GM10266 (cell line): ENCODE data around the gene SRRM1.
"Not testable (repeated sequence)": the region's sequence is repeated elsewhere in the genome, so short reads cannot be mapped to it uniquely, and the experiment has no call there.

ENCODE experiments used
- DNase-seq: peaks from one replicate; pipeline ENCODE4 v3.0.0; 2012; ENCODE audit errors: extremely low spot score
- TF ChIP-seq, protein P1 (sequence below): IDR thresholded peaks from 2 replicates; pipeline ENCODE4 v1.5.1; 2012; ENCODE audit warnings: mild to moderate bottlenecking, low read depth; ENCODE audit not compliant: control insufficient read depth, insufficient read depth; ENCODE audit errors: missing control alignments

Gene SRRM1

DNA sequence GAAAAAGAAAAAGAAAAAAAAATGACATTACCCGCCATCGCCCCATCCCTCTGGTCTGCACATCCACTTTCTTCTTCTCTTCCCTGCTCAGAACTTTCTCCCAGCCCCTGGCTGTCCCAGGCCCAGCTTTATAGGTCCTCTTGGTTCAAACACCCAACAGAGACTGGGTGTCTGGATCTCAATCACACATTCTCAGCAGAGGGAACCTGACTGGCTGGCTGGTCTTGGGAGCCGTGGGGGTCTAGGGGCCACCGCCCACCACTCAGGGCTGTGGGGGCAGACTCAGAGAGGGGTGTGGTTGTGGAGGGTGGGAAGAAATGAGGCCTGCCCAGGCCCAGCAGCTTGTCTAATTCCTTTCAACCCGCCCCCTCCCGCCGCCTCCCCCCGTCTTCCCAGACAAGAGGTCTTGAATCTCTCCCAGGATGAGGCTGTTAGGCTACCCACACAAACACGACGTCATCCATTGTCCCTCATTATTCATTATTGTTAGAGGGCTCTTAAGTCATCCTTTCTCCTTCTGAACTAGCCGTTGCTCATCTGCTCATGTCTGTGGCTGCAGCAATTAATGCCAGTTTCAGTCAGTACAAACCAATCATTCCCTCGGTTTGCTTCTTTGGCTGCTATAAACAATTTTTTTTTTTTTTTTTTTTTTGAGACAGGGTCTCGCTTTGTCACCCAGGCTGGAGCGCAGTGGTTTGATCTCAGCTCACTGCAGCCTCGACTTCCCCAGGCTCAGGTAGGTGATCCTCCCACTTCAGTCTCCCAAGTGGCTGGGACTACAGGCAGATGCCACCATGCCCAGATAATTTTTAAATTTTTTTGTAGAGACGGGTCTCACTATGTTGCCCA, 61.5 kb downstream of the SRRM1 start:
- no peak for DNase-seq
- TF ChIP-seq, protein P1, sequence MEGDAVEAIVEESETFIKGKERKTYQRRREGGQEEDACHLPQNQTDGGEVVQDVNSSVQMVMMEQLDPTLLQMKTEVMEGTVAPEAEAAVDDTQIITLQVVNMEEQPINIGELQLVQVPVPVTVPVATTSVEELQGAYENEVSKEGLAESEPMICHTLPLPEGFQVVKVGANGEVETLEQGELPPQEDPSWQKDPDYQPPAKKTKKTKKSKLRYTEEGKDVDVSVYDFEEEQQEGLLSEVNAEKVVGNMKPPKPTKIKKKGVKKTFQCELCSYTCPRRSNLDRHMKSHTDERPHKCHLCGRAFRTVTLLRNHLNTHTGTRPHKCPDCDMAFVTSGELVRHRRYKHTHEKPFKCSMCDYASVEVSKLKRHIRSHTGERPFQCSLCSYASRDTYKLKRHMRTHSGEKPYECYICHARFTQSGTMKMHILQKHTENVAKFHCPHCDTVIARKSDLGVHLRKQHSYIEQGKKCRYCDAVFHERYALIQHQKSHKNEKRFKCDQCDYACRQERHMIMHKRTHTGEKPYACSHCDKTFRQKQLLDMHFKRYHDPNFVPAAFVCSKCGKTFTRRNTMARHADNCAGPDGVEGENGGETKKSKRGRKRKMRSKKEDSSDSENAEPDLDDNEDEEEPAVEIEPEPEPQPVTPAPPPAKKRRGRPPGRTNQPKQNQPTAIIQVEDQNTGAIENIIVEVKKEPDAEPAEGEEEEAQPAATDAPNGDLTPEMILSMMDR: no peak

DNA sequence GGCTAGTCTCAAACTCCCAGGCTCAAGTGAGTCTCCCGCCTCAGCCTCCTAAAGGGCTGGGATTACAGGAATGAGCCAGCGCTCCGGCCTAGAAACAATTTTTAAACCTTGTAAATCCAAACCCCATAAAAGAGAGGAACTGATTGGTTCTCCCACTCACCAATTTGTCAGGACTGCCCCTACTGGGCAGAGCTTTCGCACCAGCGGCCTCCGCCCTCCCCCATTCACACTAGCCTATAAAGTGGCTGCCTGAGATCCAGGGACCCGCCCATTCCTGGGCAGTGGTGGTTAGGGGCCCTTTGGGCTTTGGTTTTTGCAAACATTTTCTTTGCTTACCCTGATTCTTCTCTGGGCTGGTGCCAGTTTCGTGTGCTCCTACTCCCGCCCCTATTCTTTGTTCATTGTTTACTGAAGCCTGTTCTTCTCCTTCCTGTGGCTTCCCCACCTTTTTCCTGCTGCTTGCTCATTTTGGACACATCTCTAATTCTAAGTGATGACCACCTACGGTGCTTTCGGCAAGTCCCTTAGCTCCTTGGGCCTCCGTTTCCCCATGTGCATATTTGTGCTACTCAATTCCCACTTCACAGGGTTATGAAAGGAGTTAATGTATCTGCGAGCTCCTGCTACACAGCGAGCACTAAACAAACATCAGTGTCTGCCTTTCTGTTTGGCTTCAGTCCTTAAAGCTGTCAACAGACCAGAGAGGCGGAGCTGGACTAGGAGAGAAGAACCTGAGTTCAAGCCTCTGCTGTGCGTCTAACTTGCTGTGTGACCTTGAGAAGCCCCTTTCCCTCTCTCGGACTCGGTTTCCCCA, 62.4 kb downstream of the SRRM1 start:
- no peak for DNase-seq
- TF ChIP-seq, protein P1: no peak

- not testable (repeated sequence) for DNase-seq
These were observed 62.9 kb downstream of the SRRM1 start for GRCh38 chr1:24706074-24706389.

DNA sequence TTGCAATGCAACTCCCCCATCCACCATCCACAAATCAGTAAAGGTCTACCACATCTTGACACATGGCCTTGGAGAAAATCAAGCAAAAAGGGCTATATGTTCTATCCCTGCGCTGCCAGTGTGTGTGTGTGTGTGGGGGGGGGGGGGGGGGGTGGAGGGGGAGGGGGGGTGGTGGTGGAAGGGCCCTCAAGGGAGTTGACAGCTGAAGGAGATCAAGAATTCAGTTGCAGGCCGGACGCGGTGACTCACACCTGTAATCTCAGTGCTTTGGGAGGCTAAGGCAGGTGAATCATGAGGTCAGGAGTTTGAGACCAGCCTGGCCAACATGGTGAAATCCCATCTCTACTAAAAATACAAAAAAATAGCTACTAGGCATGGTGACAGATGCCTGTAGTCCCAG, 64.6 kb downstream of the SRRM1 start:
- TF ChIP-seq, protein P1: no peak
- DNase-seq: no peak

DNA sequence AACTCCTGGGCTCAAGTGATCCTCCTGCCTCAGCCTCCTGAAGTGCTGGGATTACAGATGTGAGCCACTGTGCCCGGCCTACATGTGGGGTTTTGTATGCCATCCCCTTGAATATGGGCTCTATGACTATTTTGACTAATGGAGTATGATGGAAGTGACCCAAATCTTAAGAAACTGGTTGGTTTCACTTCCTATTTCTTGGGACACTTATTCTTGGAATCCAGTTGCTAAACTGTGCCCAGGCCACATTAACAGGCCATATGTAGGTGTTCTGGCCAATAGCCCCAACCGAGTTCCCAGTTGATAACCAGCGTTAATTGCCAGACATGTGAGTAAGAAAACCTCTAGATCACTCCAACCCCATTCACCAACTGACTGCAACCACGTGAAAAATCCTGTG, 65.8 kb downstream of the SRRM1 start:
- DNase-seq: no peak
- TF ChIP-seq, protein P1: no peak

DNA sequence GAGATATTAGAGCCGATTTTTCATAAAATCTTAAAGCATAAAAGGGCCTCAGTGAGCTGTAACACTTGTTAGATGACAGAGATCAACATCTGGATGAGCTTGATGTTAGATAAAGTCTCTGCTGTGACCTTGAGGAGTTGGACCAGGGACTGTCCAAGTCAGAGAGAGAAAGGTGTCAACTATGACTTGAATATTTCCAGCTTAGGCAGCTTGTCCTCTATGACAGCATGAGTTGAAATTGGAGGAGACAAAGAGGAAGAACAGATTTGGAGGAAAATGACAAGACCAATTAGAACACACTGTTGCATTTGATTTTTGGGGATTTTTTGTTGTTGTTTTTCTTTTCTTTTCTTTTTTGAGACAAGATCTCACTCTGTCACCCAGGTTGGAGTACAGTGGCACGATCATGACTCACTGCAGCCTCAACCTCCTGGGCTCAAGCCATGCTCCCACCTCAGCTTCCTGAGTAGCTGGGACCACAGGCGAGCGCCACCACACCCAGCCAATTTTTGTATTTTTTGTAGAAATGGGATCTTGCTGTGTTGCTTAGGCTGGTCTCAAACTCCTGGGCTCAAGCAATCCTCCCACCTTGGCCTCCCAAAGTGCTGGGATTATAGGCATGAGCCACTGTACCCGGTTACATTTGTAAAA, 66.8 kb downstream of the SRRM1 start:
- TF ChIP-seq, protein P1: no peak
- no peak for DNase-seq

GRCh38 chr1:24711329-24711728, 68.2 kb downstream of the SRRM1 start:
- TF ChIP-seq, protein P1: no peak
- no peak for DNase-seq
